Thymus (tissue), 14 donors: ENCODE measurements around the gene MGAT4D. TPM values are rescaled to one million over a fixed set of nuclear protein-coding genes. Genes with fewer than 3 reads are reported as not detected.
A peak's percentile ranks its signal among the peaks of the same experiment; 100 is the strongest.
"Not testable (repeated sequence)": the region's sequence is repeated elsewhere in the genome, so short reads cannot be mapped to it uniquely, and the experiment has no call there.

ENCODE experiments used
- DNase-seq, 9 donors: peaks; one replicate each; pipeline ENCODE4 v3.0.0-alpha.2; 2013; ENCODE audit warnings: low spot score in 9 of 9, low read depth in 6 of 9, missing footprints in 1 of 9
- H3K27ac ChIP-seq, 2 donors: one replicate each; pipeline ENCODE4 v1.5.1; 2013; ENCODE audit warnings: control low read depth in 1 of 2, low read depth in 1 of 2, low read length in 1 of 2, mild to moderate bottlenecking in 1 of 2, moderate library complexity in 1 of 2
- H3K27me3 ChIP-seq, 2 donors: one replicate each; pipeline ENCODE4 v1.5.1; 2013; ENCODE audit warnings: low read length in 1 of 2; ENCODE audit not compliant: control insufficient read depth in 2 of 2, insufficient read depth in 1 of 2
- H3K36me3 ChIP-seq, 2 donors: one replicate each; pipeline ENCODE4 v1.5.1; 2013; ENCODE audit warnings: low read length in 1 of 2, mild to moderate bottlenecking in 1 of 2, moderate library complexity in 1 of 2; ENCODE audit not compliant: control insufficient read depth in 2 of 2, insufficient read depth in 2 of 2
- H3K4me1 ChIP-seq, 2 donors: one replicate each; pipeline ENCODE4 v1.5.1; 2013; ENCODE audit warnings: low read length in 2 of 2; ENCODE audit not compliant: control insufficient read depth in 2 of 2, insufficient read depth in 2 of 2
- H3K4me3 ChIP-seq, 2 donors: one replicate each; pipeline ENCODE4 v1.5.1; 2013; ENCODE audit warnings: low read length in 2 of 2, control low read depth in 1 of 2, mild to moderate bottlenecking in 1 of 2
- H3K9me3 ChIP-seq, 2 donors: one replicate each; pipeline ENCODE4 v1.5.1; 2013; ENCODE audit warnings: low read length in 1 of 2, mild to moderate bottlenecking in 1 of 2; ENCODE audit not compliant: control insufficient read depth in 2 of 2, insufficient read depth in 1 of 2
- WGBS: extraction: QIAGEN DNeasy Blood & Tissue Kit; methylation state at CpG from one replicate; pipeline ENCODE4 v1.1.7; 2013; 5-methylcytosine and 5-hydroxymethylcytosine counted together
- long read RNA-seq, 10 donors: transcript quantifications; one replicate each; lab custom pipeline, GENCODE V29; 2026
- polyA plus RNA-seq: library from polyadenylated mRNA; stranded (reverse); fragments of 200-250 nt; gene quantifications from one replicate; pipeline ENCODE4 v1.2.3, GENCODE V29; 2013
- total RNA-seq: library from RNA; stranded (reverse); fragments of 120-200 nt; gene quantifications from one replicate; pipeline ENCODE4 v1.2.4, GENCODE V29; 2013
- donor health status: healthy.

MGAT4D gene
- total RNA-seq (not detected), polyA plus RNA-seq (not detected)
- long read RNA-seq, donor 1, result 0 reads
- long read RNA-seq, donor 2, result 0 reads
- long read RNA-seq, donor 3, result 0 reads
- long read RNA-seq, donor 4, result 0 reads
- long read RNA-seq, donor 5, result 0 reads
- long read RNA-seq, donor 6, result 0 reads
- long read RNA-seq, donor 7, result 0 reads
- long read RNA-seq, donor 8, result 0 reads
- long read RNA-seq, donor 9, result 0 reads
- long read RNA-seq, donor 10, result 0 reads

- Histone ChIP-seq H3K4me3 (peak within 1 kb of the TSS in 1 of 2 donors; percentile 33), H3K36me3 (no peaks in the 10 kb centered on the region), H3K9me3 (no peaks in the 10 kb centered on the region), H3K27me3 (peaks cover 34 to 71% of the 10 kb centered on the region in 2 donors), H3K4me1 (peaks cover 0 to 4% of the 10 kb centered on the region in 2 donors), H3K27ac (no peak within 1 kb of the TSS)
- DNase-seq, result peak in 1 of 9 donors; percentile 3
- WGBS, result 5% methylated on average over 68 of the region's 68 CpGs
These were observed at the start of gene MGAT4D for GRCh38 chr4:140497747-140498636. TSS of gene MGAT4D (minus strand) at chr4:140498293. CDS start at chr4:140498222, 71 bp downstream.

DNA sequence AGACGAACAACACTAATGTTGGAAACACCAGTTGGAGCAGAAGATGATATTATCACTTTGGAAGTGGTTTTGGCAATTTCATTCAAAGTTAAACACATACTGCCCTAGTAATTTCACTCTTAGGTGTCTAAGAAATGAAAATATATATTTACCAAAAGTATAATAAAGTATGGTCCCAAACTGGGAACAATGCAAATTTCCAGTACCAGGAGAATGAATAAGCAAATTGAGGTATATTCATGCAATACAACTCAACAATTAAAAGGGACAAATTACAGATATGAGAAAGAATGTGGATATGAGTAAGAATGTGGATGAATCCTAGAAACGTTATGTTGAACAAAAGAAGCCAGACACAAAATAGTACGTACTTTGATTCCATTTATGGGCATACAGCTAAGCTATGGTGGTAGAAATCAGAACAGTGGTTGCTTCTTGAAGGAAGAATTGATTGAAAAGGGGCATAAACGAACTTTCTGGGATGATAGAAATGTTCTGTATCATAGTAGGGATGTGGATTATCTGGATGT lies 35.9 kb upstream of the MGAT4D start:
- Histone ChIP-seq H3K9me3 (no peaks in the 10 kb centered on the region), H3K36me3 (peaks cover 3 to 19% of the 10 kb centered on the region in 2 donors), H3K4me1 (no peaks in the 10 kb centered on the region), H3K27ac (no peak overlapping the region), H3K27me3 (no peaks in the 10 kb centered on the region), H3K4me3 (no peak overlapping the region)
- no peak for DNase-seq
- WGBS, result 95% methylated on average over 4 of the region's 4 CpGs

DNA sequence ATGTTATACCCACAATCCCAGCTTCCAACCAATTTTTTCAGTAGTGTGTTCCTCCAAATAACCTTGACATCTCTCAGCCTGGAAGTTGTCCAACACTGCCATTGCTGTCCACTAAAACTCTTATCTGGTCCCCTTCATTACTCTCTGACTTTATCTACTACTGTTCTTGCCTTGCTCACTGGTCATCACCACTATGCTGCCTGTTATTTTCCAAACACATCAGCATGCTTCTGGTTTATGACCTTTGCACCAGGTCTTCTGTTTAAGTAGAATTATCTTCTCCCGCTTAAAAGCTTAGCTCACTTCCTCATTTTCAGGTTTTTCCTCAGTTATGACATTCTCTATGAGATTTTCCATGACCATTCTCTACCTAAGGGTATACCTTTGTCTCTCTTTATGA lies 31.3 kb upstream of the MGAT4D start:
- Histone ChIP-seq H3K9me3 (no peaks in the 10 kb centered on the region), H3K4me1 (no peaks in the 10 kb centered on the region), H3K27ac (no peak overlapping the region), H3K27me3 (no peaks in the 10 kb centered on the region), H3K36me3 (peaks cover 0 to 15% of the 10 kb centered on the region in 2 donors), H3K4me3 (no peak overlapping the region)
- no peak for DNase-seq
- WGBS, result 95% methylated on average over 1 of the region's 1 CpG

DNA sequence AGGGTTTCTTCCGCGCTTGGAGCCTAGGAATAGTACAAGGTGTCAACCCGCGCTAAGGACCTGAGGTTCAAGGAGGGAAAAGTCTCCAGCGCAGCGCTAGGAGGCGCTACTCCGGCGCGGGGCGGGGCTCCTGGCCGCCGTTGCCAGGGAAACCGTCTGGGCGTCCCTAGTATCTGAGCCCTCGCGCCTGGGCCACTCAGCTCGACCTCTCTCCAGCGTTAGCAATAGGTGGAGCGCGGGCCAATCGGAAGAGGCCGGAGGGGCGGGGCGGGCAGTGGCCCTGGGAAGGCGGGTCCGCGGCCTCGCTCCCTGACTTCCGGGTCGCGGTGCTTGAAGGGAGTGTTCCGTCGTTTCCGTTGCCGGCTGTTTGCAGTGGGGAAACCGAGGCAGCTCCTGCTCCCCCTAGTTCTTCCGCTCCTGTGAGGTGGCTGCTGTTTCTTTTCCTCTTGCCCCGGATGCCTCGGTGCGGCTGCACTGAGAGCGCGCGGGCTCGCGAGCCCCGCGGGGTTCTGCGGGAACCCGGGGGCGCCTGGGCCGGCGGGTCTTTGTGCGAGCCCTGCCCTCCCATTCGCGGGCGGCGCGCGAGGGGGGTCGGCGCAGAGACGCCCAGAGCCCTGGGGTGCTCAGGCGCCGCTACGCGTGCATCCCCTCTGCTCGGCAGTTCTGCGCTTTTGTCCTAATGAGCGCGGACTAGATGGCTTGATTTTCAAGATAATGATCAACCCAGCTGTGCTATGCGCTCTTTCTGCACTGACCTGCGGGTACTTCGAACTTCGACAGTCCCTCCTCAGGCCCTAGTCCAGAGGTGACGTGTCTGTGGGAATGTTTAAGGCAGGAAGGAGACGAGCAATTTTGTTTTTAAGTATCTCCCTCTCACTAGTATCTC lies 26.0 kb upstream of the MGAT4D start, which contains the start of gene ELMOD2:
Gene ELMOD2, plus strand, starts transcription at position 312 of the 886 bp plus-strand sequence. CDS start 1,261 bp downstream, outside the sequence.
- DNase-seq, result peak; percentile 88 to 98 (median 96)
- H3K9me3 ChIP-seq, result no peaks in the 10 kb centered on the region
- H3K27ac ChIP-seq, result peak within 1 kb of the TSS; percentile 86 to 92
- H3K4me1 ChIP-seq, result peaks cover 0 to 4% of the 10 kb centered on the region in 2 donors
- H3K4me3 ChIP-seq, result peak within 1 kb of the TSS; percentile 69 to 79
- no peaks in the 10 kb centered on the region for H3K27me3 ChIP-seq
- WGBS, result under 1% methylated on average over 77 of the region's 77 CpGs
- peaks cover 0 to 12% of the 10 kb centered on the region in 2 donors for H3K36me3 ChIP-seq

GRCh38 chr4:140523370-140523856 lies 25.3 kb upstream of the MGAT4D start:
- Histone ChIP-seq H3K9me3 (no peaks in the 10 kb centered on the region), H3K27me3 (no peaks in the 10 kb centered on the region), H3K4me1 (peaks cover 0 to 4% of the 10 kb centered on the region in 2 donors), H3K36me3 (peaks cover 0 to 9% of the 10 kb centered on the region in 2 donors), H3K27ac (peak overlapping the region in 1 of 2 donors; percentile 37), H3K4me3 (peak overlapping the region; percentile 69 to 79)
- WGBS, result 36% methylated on average over 8 of the region's 8 CpGs
- DNase-seq, result no peak

DNA sequence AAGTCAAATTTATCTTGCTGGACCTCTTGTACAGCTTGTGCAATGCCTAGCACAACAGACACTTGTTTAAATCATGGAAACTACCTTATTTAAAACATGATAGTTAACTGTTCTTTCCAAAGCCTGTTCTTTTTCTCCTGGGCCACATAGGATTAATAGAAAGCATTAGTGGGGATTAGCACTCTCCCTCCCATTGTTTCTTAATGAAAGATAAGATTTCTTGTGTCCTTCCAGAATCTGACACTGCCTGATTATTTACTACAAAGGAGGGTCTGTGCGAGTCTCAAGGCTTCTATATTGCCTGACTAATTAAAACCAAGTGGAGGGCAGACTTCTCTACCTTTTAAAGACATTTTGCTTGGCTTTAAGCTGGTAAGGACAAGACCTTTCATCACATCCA lies 17.3 kb upstream of the MGAT4D start:
- Histone ChIP-seq H3K36me3 (no peaks in the 10 kb centered on the region), H3K4me3 (no peak overlapping the region), H3K27me3 (no peaks in the 10 kb centered on the region), H3K9me3 (no peaks in the 10 kb centered on the region), H3K4me1 (no peaks in the 10 kb centered on the region), H3K27ac (no peak overlapping the region)
- DNase-seq, result no peak
- WGBS, result 89% methylated on average over 1 of the region's 1 CpG

DNA sequence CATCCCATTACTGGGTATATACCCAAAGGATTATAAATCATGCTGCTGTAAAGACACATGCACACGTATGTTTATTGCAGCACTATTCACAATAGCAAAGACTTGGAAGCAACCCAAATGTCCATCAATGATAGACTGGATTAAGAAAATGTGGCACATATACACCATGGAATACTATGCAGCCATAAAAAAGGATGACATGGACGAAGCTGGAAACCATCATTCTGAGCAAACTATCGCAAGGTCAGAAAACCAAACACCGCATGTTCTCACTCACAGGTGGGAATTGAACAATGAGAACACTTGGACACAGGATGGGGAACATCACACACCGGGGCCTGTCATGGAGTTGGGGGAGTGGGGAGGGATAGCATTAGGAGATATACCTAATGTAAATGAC lies 15.7 kb upstream of the MGAT4D start:
- H3K9me3 ChIP-seq, H3K27ac ChIP-seq, DNase-seq, H3K27me3 ChIP-seq, H3K4me3 ChIP-seq, H3K4me1 ChIP-seq, H3K36me3 ChIP-seq: not testable (repeated sequence)
- WGBS, result over 99% methylated on average over 5 of the region's 5 CpGs

DNA sequence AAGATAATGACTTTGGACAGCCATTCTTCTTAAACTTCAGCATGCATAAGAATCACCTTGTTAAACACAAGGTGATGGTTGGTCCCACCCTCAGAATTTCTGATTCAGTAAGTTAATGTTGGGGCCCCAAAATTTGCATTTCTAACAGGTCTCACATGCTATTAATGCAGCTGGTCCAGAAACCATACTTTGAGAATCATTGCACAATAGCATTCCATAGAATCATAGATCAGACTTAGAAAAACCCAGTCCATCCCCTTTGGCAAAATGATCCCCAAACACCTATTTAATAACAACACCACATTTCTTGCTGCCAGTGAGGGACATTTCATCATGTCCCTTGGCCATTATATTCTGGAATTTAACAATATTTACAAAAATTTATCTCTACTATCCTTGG lies 6.2 kb upstream of the MGAT4D start:
- Histone ChIP-seq H3K27ac (no peak overlapping the region), H3K4me1 (no peaks in the 10 kb centered on the region), H3K27me3 (peaks cover 9 to 25% of the 10 kb centered on the region in 2 donors), H3K9me3 (peaks cover 0 to 6% of the 10 kb centered on the region in 2 donors), H3K36me3 (no peaks in the 10 kb centered on the region), H3K4me3 (no peak overlapping the region)
- no peak for DNase-seq
